Sigmoid colon (tissue), 7 donors: Measurements from ENCODE around the gene RHOXF2B. TPM values are rescaled to one million over a fixed set of nuclear protein-coding genes. Genes with fewer than 3 reads are reported as not detected.
"Not testable (repeated sequence)": the region's sequence is repeated elsewhere in the genome, so short reads cannot be mapped to it uniquely, and the experiment has no call there.

Source experiments
- DNase-seq: peaks from one replicate; pipeline ENCODE4 v3.0.0-alpha.2; 2019
- H3K27ac ChIP-seq, 4 donors: fragments of 200-600 bp; sonication (generic); one replicate each; pipeline ENCODE4 v1.5.1; 2016 to 2019; ENCODE audit warnings: mild to moderate bottlenecking in 1 of 4
- H3K27me3 ChIP-seq, 3 donors: fragments of 200-600 bp; sonication (generic); one replicate each; pipeline ENCODE4 v1.5.1; 2019; ENCODE audit warnings: mild to moderate bottlenecking in 1 of 3
- H3K36me3 ChIP-seq, 4 donors: fragments of 200-600 bp; sonication (generic); one replicate each; pipeline ENCODE4 v1.5.1; 2016 to 2019
- H3K4me1 ChIP-seq, 4 donors: fragments of 200-600 bp; sonication (generic); one replicate each; pipeline ENCODE4 v1.5.1; 2017 to 2019
- H3K4me3 ChIP-seq, 4 donors: fragments of 200-600 bp; sonication (generic); one replicate each; pipeline ENCODE4 v1.5.1; 2017 to 2019; ENCODE audit warnings: mild to moderate bottlenecking in 2 of 4, moderate library complexity in 1 of 4
- H3K9me3 ChIP-seq, 4 donors: fragments of 200-600 bp in 3 of 4; sonication (generic) in 3 of 4; one replicate each; pipeline versions ENCODE4 v1.5.1 to v1.6.1; 2013 to 2019
- EP300 ChIP-seq, 4 donors: sonication (generic); formaldehyde crosslinking; IDR thresholded peaks; one replicate each; pipeline ENCODE4 v1.6.1; 2017; ENCODE audit warnings: antibody characterized with exemption in 4 of 4
- POLR2A ChIP-seq, 2 donors: fragments of 450-650 bp; IDR thresholded peaks; one replicate each; pipeline ENCODE4 v1.6.1; 2016; ENCODE audit warnings: antibody characterized with exemption in 2 of 2, mild to moderate bottlenecking in 2 of 2, moderate library complexity in 2 of 2
- POLR2AphosphoS5 ChIP-seq, 4 donors: sonication (generic); formaldehyde crosslinking; IDR thresholded peaks; one replicate each; pipeline ENCODE4 v1.6.1; 2017; ENCODE audit warnings: antibody characterized with exemption in 4 of 4
- WGBS, 2 donors: extraction: QIAGEN DNeasy Blood & Tissue Kit; methylation state at CpG; one replicate each; pipeline ENCODE4 v1.1.7; 2013; 5-methylcytosine and 5-hydroxymethylcytosine counted together
- intact Hi-C: fragments of 100-400 bp; cut with DNase I; formaldehyde crosslinking; loops from one replicate; pipeline ENCODE4 v1.15.1; 2023
- polyA plus RNA-seq, 3 donors: library from polyadenylated mRNA; stranded (reverse); fragments of 200-250 nt; gene quantifications; one replicate each; pipeline ENCODE4 v1.2.3, GENCODE V29; 2013
- total RNA-seq, 4 donors: library from RNA; depleted of rRNA; stranded (reverse); fragments of >200 nt; gene quantifications; one replicate each; pipeline ENCODE4 v1.1.0, GENCODE V29; 2016
- TF ChIP-seq, protein P1 (sequence below), 4 experiments: fragments of 450-650 bp in 3 of 4; fragments of 200-600 bp in 1 of 4; IDR thresholded peaks; one replicate each; pipeline ENCODE4 v1.5.1; 2016 to 2019; ENCODE audit warnings: antibody characterized with exemption in 4 of 4, mild to moderate bottlenecking in 3 of 4, moderate library complexity in 2 of 4
- donor health status: healthy with polysubstance abuse.
- donor health status: Bipolar disorder and iron deficiency.
- donor health status: healthy.

Gene RHOXF2B
- total and polyA plus RNA-seq, 7 donors = not detected

DNA sequence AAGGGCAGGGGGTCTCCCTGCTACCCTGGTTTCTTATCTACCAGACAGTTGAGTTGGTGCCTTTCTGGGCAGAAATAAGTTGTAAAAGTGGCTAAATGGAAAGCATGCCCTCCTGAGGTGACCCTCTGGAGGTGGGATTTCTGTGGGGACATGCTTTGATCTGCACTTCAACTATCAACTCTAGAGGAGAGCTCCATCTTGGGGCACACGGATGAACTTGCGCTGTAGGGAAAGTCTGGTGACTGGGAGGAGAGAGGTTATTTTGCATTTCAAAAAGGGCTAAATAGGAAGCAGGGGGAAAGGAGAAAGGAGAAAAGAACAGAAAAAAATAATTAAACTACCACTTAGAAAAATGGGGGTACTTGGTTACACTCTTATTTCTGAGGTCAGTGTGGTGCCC lies 12.7 kb upstream of the RHOXF2B start:
- Histone ChIP-seq H3K36me3 (no peaks in the 10 kb centered on the region), H3K4me1 (no peaks in the 10 kb centered on the region), H3K27me3 (no peaks in the 10 kb centered on the region), H3K4me3 (no peak overlapping the region), H3K9me3 (no peaks in the 10 kb centered on the region), H3K27ac (no peak overlapping the region)
- intact Hi-C loops = no loop called here
- WGBS, 2 donors = 86 to 93% methylated on average over 2 of the region's 2 CpGs
- DNase-seq = no peak
- TF ChIP-seq EP300 (IDR thresholded peaks at IDR 0.05) = no peak

DNA sequence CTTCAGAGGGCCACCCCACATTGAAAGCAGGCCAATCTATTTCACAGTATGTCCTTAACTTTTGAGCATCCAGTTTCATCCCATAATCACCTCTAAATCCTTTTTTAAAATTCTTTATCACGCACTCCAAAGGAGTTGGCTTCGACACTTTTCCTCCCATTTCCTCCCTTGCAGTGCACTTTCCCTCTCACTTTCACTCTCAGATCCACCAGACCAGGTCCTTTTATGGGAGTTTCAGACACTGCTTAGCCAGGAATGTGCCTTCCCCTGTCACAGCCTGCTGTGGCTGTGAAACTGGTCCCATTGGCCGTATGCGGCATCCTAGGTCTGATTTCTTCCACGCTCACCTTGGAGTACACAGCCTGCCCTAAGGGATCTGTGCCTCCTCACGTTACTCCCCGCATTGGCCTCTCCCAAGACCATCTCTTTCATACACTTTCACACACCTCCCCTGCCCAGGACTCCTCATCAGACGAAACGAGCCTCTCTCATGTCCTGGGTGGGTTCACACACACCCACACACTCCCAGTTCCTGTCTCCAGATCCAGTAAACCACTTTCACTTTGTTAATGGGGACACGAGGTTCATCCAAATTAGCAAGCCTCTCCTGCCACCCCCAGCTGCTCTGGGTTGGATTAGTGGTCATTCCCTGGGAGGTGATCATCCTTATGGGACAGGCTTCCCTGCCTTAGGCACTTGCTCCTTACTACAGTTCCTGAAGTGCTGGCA lies 10.0 kb upstream of the RHOXF2B start:
- no peaks in the 10 kb centered on the region for H3K27me3 ChIP-seq
- no peaks in the 10 kb centered on the region for H3K36me3 ChIP-seq
- peak overlapping the region in 1 of 4 donors; percentile 1 for H3K27ac ChIP-seq
- WGBS, 2 donors = 70 to 76% methylated on average over 10 of the region's 10 CpGs
- intact Hi-C loops = no loop called here
- H3K9me3 ChIP-seq = no peaks in the 10 kb centered on the region
- TF ChIP-seq POLR2AphosphoS5 (IDR thresholded peaks at IDR 0.05) (no peak), POLR2A (IDR thresholded peaks at IDR 0.05) (no peak), EP300 (IDR thresholded peaks at IDR 0.05) (no peak)
- TF ChIP-seq, protein P1, sequence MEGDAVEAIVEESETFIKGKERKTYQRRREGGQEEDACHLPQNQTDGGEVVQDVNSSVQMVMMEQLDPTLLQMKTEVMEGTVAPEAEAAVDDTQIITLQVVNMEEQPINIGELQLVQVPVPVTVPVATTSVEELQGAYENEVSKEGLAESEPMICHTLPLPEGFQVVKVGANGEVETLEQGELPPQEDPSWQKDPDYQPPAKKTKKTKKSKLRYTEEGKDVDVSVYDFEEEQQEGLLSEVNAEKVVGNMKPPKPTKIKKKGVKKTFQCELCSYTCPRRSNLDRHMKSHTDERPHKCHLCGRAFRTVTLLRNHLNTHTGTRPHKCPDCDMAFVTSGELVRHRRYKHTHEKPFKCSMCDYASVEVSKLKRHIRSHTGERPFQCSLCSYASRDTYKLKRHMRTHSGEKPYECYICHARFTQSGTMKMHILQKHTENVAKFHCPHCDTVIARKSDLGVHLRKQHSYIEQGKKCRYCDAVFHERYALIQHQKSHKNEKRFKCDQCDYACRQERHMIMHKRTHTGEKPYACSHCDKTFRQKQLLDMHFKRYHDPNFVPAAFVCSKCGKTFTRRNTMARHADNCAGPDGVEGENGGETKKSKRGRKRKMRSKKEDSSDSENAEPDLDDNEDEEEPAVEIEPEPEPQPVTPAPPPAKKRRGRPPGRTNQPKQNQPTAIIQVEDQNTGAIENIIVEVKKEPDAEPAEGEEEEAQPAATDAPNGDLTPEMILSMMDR (IDR thresholded peaks at IDR 0.05) = no peak
- DNase-seq = no peak
- no peak overlapping the region for H3K4me3 ChIP-seq
- no peaks in the 10 kb centered on the region for H3K4me1 ChIP-seq

DNA sequence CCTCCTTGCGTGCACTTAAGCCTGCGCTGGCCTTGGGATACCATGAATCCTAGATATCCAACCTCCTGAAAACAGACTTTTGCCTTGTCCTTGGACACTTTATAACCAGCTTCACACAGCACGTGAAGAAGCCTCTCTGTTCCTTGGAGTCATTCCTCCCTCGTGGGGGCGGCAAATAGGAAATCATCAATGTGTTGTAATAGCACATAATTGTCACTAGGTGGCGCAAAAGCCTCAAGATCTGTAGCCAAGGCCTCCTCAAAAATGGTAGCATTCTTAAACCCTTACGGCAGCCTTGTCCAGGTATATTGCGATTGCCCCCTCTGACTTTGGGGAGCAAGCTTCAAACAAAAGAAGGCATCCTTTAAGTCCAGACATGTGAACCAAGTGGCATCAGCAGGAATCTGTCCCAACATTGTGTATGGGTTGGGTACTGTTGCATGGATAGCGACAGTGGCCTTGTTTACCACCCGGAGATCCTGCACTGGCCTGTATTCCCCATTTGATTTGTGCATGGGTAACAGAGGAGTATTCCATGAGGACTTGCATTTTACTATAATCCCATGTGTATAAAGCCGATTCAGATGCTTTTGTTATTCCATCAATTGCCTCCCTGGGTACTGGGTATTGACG lies 8.2 kb upstream of the RHOXF2B start:
- DNase-seq, H3K9me3 ChIP-seq, H3K27me3 ChIP-seq, H3K36me3 ChIP-seq, H3K4me3 ChIP-seq, H3K4me1 ChIP-seq, intact Hi-C loops, H3K27ac ChIP-seq: not testable (repeated sequence)
- WGBS, 2 donors = no CpG with 5 or more reads among the region's 12 CpGs

DNA sequence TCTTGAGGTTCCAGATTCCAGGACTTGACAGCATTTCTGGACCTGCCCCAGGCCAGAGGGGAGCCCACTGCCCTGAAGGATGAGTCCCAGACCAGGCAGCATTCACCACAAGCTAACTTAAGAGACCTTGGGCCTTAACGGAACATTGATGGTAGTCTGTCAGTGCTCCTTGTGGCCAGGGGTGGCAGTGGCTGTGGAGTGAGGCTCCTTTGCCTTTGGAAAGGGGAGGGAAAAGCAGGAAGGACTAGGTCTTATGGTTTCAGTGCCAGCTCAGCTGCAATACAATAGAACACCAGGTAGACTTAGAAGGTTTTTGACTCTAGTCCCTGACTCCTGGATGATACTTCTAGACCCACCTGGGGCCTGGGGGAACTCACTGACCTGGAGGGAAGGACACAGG lies 11.3 kb downstream of the RHOXF2B start:
- H3K4me1 ChIP-seq, DNase-seq, H3K27me3 ChIP-seq, H3K9me3 ChIP-seq, intact Hi-C loops, H3K27ac ChIP-seq, H3K4me3 ChIP-seq, H3K36me3 ChIP-seq: not testable (repeated sequence)
- WGBS, 2 donors = 76 to 95% methylated on average over 1 of the region's 1 CpG

DNA sequence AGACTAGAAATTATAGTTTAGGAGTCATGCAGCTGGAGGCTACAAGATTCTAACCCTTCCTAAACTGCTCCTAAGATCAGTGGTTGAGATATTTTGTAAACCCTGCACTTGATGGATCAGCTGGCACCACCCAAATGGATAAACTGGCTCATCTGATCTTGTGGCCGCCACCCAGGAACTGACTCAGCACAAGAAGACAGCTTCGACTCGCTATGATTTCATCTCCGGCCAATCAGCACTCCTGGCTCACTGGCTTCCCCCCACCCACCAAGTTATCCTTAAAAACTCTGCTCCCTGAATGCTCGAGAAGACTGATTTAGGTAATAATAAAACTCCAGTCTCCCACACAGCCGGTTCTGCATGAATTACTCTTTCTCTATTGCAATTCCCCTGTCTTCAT lies 34.8 kb downstream of the RHOXF2B start:
- no CpG with 5 or more reads among the region's 6 CpGs for WGBS, 2 donors
- H3K27ac ChIP-seq, H3K4me3 ChIP-seq, H3K27me3 ChIP-seq, H3K4me1 ChIP-seq, H3K9me3 ChIP-seq, DNase-seq, H3K36me3 ChIP-seq, intact Hi-C loops: not testable (repeated sequence)

DNA sequence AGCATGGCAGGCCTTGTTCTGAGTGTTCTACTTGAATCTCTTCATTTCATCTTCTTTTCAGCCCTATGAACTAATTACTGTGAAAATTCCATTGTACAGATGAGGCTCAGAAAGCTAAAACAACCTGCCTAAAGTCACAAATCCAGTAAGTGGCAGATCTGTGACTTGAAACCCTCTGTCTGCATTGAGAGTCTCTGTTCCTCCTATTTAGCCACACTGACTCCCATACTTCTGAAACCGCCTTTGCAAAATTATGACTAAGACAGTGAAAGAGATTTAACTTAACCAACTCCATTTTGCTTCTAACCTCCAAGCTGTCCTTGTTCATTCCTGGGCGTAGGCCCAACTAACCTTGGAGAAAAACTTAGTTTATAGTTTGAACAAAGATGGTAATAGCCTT lies 35.2 kb downstream of the RHOXF2B start:
- WGBS, 2 donors = no CpG with 5 or more reads among the region's 2 CpGs
- H3K4me1 ChIP-seq, H3K9me3 ChIP-seq, intact Hi-C loops, DNase-seq, H3K27me3 ChIP-seq, H3K36me3 ChIP-seq, H3K27ac ChIP-seq, H3K4me3 ChIP-seq: not testable (repeated sequence)

DNA sequence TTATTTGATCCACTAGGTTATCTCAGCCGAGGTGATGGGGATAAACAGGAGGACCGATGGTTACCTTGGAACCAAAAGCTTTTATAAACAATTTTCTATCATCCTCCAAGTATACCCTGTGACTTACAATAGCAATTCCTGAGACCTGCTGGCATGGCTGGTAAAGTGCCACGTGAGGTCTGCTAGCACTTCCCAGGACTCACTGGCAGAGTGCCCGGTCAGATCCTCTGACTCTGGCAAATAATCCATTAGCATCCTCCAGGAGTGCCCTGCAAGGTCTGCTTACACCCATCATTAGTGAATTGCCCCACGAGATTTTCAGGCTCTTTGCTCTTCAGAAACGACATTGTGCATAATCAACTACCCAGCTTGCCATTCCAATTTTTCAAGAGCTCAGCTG lies 37.3 kb downstream of the RHOXF2B start:
- intact Hi-C loops, H3K4me3 ChIP-seq, H3K9me3 ChIP-seq, H3K27ac ChIP-seq, H3K27me3 ChIP-seq, H3K4me1 ChIP-seq, H3K36me3 ChIP-seq, DNase-seq: not testable (repeated sequence)
- no CpG with 5 or more reads among the region's 6 CpGs for WGBS, 2 donors

DNA sequence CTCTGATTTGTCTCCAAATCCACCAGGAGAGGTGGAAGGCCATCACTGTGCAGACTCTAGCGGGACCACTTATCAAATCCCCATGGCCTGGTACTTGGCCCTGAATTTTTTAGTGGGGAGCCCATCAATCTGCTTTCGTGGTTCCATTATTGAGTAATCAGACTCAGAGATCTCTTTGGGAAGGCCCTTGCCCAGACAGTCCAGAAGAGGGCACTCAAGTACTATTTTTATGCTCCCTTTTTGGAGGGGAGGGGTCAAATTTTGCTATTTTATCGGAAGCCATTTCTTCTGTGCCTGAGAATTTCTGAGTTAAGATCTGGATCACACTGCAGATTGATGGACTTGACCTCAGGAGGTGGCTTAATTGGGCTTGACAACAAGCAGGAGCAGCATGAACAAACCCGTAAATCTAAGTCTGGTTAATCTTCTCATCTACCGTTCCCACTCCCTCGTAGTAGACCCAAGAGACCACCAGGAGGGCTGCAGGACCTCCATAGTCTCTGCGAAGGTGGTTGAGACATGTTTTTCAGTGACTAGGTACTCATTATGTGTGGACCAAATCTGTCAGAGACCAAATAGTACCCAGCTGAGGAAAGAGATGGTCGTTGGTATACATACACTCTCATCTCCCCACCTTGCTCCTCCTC lies 38.3 kb downstream of the RHOXF2B start:
- H3K27ac ChIP-seq, H3K4me1 ChIP-seq, H3K36me3 ChIP-seq, DNase-seq, H3K4me3 ChIP-seq, H3K9me3 ChIP-seq, H3K27me3 ChIP-seq: not testable (repeated sequence)
- WGBS, 2 donors = no CpG with 5 or more reads among the region's 8 CpGs
- intact Hi-C loops = loop anchor here (10.0 kb wide), 1 partner anchor 176 kb away; no protein-coding TSS in a partner anchor
